Pancreas (tissue), 10 donors: ENCODE measurements around the gene RAD51B. TPM values are rescaled to one million over a fixed set of nuclear protein-coding genes. Genes with fewer than 3 reads are reported as not detected.

ENCODE experiments used
- ATAC-seq, 4 donors: fragments of 200-7000 bp; cut with Tn5 transposase; one replicate each; pipeline versions ENCODE4 v1.8.0 to v1.9.1; 2020; ENCODE audit warnings: mild to moderate bottlenecking in 4 of 4, moderate library complexity in 4 of 4
- DNase-seq, 6 donors: peaks; one replicate each; pipeline ENCODE4 v3.0.0-alpha.2; 2020
- FAIRE-seq: peaks from 2 replicates; lab custom pipeline; 2012; peaks lifted over from hg19 to GRCh38; lab: Jason Lieb, UNC
- H3K27ac ChIP-seq, 4 donors: fragments of 200-600 bp; sonication (generic); 1 replicate in 3 of 4; 2 replicates in 1 of 4; pipeline versions ENCODE4 v1.5.0 to v1.8.0; 2020
- H3K27me3 ChIP-seq, 4 donors: fragments of 200-600 bp; one replicate each; pipeline ENCODE4 v1.8.0; 2021
- H3K36me3 ChIP-seq, 3 donors: fragments of 200-600 bp; sonication (generic) in 1 of 3; one replicate each; pipeline versions ENCODE4 v1.5.0 to v1.8.0; 2020 to 2021
- H3K4me1 ChIP-seq, 3 donors: fragments of 200-600 bp; one replicate each; pipeline ENCODE4 v1.8.0; 2021
- H3K4me3 ChIP-seq, 4 donors: fragments of 200-600 bp; sonication (generic) in 2 of 4; one replicate each; pipeline versions ENCODE4 v1.5.0 to v1.8.0; 2020 to 2021
- H3K9me3 ChIP-seq, 4 donors: fragments of 200-600 bp; one replicate each; pipeline ENCODE4 v1.8.0; 2021
- CTCF ChIP-seq, 4 donors: fragments of 200-600 bp; sonication (generic) in 3 of 4; IDR thresholded peaks; one replicate each; pipeline versions ENCODE4 v1.5.0 to v1.8.0; 2021; ENCODE audit warnings: antibody characterized with exemption in 4 of 4
- WGBS, 2 donors: extraction: QIAGEN DNeasy Blood & Tissue Kit; methylation state at CpG; one replicate each; pipeline ENCODE4 v1.1.7; 2013; 5-methylcytosine and 5-hydroxymethylcytosine counted together
- intact Hi-C, 3 donors: fragments of 100-400 bp; cut with DNase I; formaldehyde crosslinking; loops; one replicate each; pipeline versions ENCODE4 v1.11.1 to v1.14.2; 2022
- polyA plus RNA-seq, 2 donors: library from polyadenylated mRNA; stranded (reverse); fragments of 200-250 nt; gene quantifications; one replicate each; pipeline ENCODE4 v1.2.3, GENCODE V29; 2013
- total RNA-seq, 6 donors: library from RNA; stranded (reverse); fragmentation: NEBNext Ultra II Directional in 4 of 6; extraction: Animal tissue kit (Norgen Biotek cat#: 25700) in 4 of 6; gene quantifications; one replicate each; pipeline versions ENCODE4 v1.2.1 to v1.2.4, GENCODE V29; 2021 to 2023
- donor health status: healthy with polysubstance abuse.
- donor health status: DM: no; HTN: no; CAD: no; lungs with moderate emphysema.
- donor health status: DM: no; HTN: no; CAD: no.
- donor health status: control.
- donor health status: control.
- donor health status: Bipolar disorder and iron deficiency.
- donor health status: DM: yes; HTN: yes; CAD: no.
- donor health status: DM: no; HTN: no; CAD: no.
- donor health status: DM: no; HTN: no; CAD: no.
- donor health status: DM: yes; HTN: yes; CAD: no.

Gene RAD51B
- total and polyA plus RNA-seq, 8 donors = 1.1 to 17.3 (median 5.8) TPM

- Histone ChIP-seq H3K27ac (no peak overlapping the region), H3K27me3 (no peaks in the 10 kb centered on the region), H3K36me3 (no peaks in the 10 kb centered on the region), H3K4me3 (no peak overlapping the region), H3K4me1 (peaks cover 35 to 52% (median 41%) of the 10 kb centered on the region in 3 donors), H3K9me3 (no peaks in the 10 kb centered on the region)
- no peak for DNase-seq
- no peak for FAIRE-seq
- no peak for ATAC-seq
- intact Hi-C loops = no loop called here
- 78 to 83% methylated on average over 2 of the region's 2 CpGs for WGBS, 2 donors
- no peak for TF ChIP-seq CTCF (IDR thresholded peaks at IDR 0.05)
Observed at GRCh38 chr14:68482018-68482417, 662.4 kb downstream of the RAD51B start.

GRCh38 chr14:68482772-68483395 is 663.3 kb downstream of the RAD51B start:
- no peak for TF ChIP-seq CTCF (IDR thresholded peaks at IDR 0.05)
- WGBS, 2 donors = 96 to 100% methylated on average over 1 of the region's 1 CpG

GRCh38 chr14:68486033-68486732 is 666.6 kb downstream of the RAD51B start:
- peak in 4 of 6 donors; percentile 57 to 80 (median 67) for DNase-seq
- no peak for FAIRE-seq
- H3K27ac ChIP-seq = peak overlapping the region; percentile 50 to 81 (median 75)
- intact Hi-C loops = no loop called here
- no peaks in the 10 kb centered on the region for H3K36me3 ChIP-seq
- H3K27me3 ChIP-seq = no peaks in the 10 kb centered on the region
- peak; percentile 78 to 86 (median 81) for ATAC-seq
- peaks cover 38 to 48% (median 44%) of the 10 kb centered on the region in 3 donors for H3K4me1 ChIP-seq
- H3K9me3 ChIP-seq = no peaks in the 10 kb centered on the region
- TF ChIP-seq CTCF (IDR thresholded peaks at IDR 0.05) = no peak
- no peak overlapping the region for H3K4me3 ChIP-seq
- 19 to 22% methylated on average over 7 of the region's 7 CpGs for WGBS, 2 donors

More at GRCh38 chr14:68482772-68483395, 663.3 kb downstream of the RAD51B start:
- no peaks in the 10 kb centered on the region for H3K36me3 ChIP-seq
- no peaks in the 10 kb centered on the region for H3K27me3 ChIP-seq
- no peak overlapping the region for H3K27ac ChIP-seq
- no peak for FAIRE-seq
- no peak for DNase-seq
- no peak overlapping the region for H3K4me3 ChIP-seq
- H3K9me3 ChIP-seq = no peaks in the 10 kb centered on the region
- no peak for ATAC-seq
- peaks cover 38 to 57% (median 44%) of the 10 kb centered on the region in 3 donors for H3K4me1 ChIP-seq
- intact Hi-C loops = no loop called here

GRCh38 chr14:68486809-68487208 is 667.2 kb downstream of the RAD51B start:
- H3K4me1 ChIP-seq = peaks cover 38 to 48% (median 44%) of the 10 kb centered on the region in 3 donors
- no peaks in the 10 kb centered on the region for H3K36me3 ChIP-seq
- intact Hi-C loops = no loop called here
- FAIRE-seq = no peak
- peak; percentile 48 to 65 (median 54) for ATAC-seq
- no peak for DNase-seq
- peak overlapping the region; percentile 50 to 81 (median 75) for H3K27ac ChIP-seq
- no peak overlapping the region for H3K4me3 ChIP-seq
- no peak for TF ChIP-seq CTCF (IDR thresholded peaks at IDR 0.05)
- WGBS, 2 donors = 49 to 55% methylated on average over 6 of the region's 6 CpGs
- no peaks in the 10 kb centered on the region for H3K9me3 ChIP-seq
- H3K27me3 ChIP-seq = no peaks in the 10 kb centered on the region
